HL-60 (cell line): ENCODE results near the gene TRIM9.

Experiments
- DNase-seq, 2 experiments: peaks; one replicate each; pipeline ENCODE4 v3.0.0-alpha.2; 2010 to 2020; ENCODE audit warnings: low read depth in 1 of 2, low spot score in 1 of 2
- H3K27ac ChIP-seq: fragments of 250-450 bp; sonication (Bioruptor Pico); replicated peaks from 2 replicates; pipeline ENCODE4 v1.5.1; 2020; ENCODE audit warnings: mild to moderate bottlenecking, moderate library complexity
- H3K27me3 ChIP-seq: fragments of 250-450 bp; sonication (Bioruptor Pico); 2 replicates; pipeline ENCODE4 v1.5.1; 2021; ENCODE audit warnings: mild to moderate bottlenecking, moderate library complexity; ENCODE audit not compliant: insufficient read depth, poor library complexity, severe bottlenecking
- H3K4me3 ChIP-seq: replicated peaks from 2 replicates; pipeline ENCODE4 v1.5.1; 2011; ENCODE audit warnings: mild to moderate bottlenecking, control low read depth, low read length; ENCODE audit not compliant: insufficient read depth
- GABPA ChIP-seq: IDR thresholded peaks from 2 replicates; pipeline ENCODE4 v1.6.1; 2012; ENCODE audit warnings: low read depth
- POLR2AphosphoS5 ChIP-seq: IDR thresholded peaks from 2 replicates; pipeline ENCODE4 v1.6.1; 2012; ENCODE audit warnings: low read depth
- REST ChIP-seq: IDR thresholded peaks from 2 replicates; pipeline ENCODE4 v1.6.1; 2012; ENCODE audit warnings: low read depth; ENCODE audit not compliant: insufficient replicate concordance
- SPI1 ChIP-seq: IDR thresholded peaks from 2 replicates; pipeline ENCODE4 v1.6.1; 2012; ENCODE audit warnings: low read depth, mild to moderate bottlenecking, borderline replicate concordance
- TF ChIP-seq, protein P1 (sequence below): IDR thresholded peaks from one replicate; pipeline ENCODE4 v1.5.1; 2011; ENCODE audit warnings: low read length, control low read depth, inconsistent platforms; ENCODE audit not compliant: insufficient read depth

Gene TRIM9

DNA sequence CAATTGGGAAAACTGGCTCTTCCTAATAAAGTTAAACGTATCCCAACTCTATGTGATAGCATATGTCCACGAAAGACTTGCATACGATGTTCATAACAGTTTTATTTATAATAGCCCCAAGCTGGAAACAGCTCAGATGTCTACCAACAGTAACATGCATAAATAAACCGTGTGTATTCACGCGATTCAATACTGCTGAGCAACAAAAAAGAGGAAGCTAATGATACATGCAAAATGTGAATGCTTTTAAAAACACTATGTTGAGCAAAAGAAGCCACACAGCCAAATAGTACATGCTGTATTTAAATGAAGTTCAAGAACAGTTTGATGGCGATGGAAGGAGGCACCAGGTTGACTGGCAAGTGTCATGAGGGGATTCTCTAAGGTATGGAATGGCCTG is 55.7 kb downstream of the TRIM9 start:
- TF ChIP-seq SPI1, result peak; percentile 11; the same call in 1 of the 2 replicates
- no peak for TF ChIP-seq GABPA

DNA sequence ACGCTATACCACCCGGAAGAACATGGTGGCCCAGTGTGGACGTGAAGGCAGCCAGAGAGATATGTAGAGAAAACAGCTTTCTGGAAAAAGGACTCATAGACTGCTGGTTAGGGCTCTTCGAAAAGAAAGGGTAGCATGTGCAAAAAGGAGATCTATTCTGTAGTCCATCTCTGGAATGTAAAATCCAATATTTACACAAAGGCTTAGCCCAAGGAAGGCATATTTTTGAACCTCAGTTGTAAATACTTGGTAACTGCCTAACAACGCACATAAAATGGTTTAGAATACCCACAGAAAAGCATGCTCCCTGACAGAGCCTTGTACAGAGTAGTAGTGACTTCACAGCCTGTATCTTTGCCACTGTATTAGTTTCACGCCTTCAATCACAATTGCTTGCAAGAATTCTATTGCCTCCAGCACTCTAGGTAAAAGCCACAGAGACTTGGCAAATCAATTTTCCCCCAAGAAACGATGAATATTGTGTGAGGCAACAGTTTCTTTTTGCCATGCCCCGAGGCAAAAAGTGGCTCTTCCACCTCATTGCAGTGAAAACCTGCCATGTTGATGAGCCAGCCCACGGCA is 59.2 kb downstream of the TRIM9 start:
- Histone ChIP-seq H3K27me3 (no peaks in the 10 kb centered on the region), H3K4me3 (no peak overlapping the region), H3K27ac (no peak overlapping the region)
- DNase-seq, result no peak
- TF ChIP-seq POLR2AphosphoS5 (no peak), SPI1 (no peak), GABPA (no peak), REST (no peak)
- TF ChIP-seq, protein P1, sequence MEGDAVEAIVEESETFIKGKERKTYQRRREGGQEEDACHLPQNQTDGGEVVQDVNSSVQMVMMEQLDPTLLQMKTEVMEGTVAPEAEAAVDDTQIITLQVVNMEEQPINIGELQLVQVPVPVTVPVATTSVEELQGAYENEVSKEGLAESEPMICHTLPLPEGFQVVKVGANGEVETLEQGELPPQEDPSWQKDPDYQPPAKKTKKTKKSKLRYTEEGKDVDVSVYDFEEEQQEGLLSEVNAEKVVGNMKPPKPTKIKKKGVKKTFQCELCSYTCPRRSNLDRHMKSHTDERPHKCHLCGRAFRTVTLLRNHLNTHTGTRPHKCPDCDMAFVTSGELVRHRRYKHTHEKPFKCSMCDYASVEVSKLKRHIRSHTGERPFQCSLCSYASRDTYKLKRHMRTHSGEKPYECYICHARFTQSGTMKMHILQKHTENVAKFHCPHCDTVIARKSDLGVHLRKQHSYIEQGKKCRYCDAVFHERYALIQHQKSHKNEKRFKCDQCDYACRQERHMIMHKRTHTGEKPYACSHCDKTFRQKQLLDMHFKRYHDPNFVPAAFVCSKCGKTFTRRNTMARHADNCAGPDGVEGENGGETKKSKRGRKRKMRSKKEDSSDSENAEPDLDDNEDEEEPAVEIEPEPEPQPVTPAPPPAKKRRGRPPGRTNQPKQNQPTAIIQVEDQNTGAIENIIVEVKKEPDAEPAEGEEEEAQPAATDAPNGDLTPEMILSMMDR, result no peak

More for the DNA sequence above, 55.7 kb downstream of the TRIM9 start:
- Histone ChIP-seq H3K27ac (no peak overlapping the region), H3K4me3 (no peak overlapping the region), H3K27me3 (no peaks in the 10 kb centered on the region)
- DNase-seq, result peak in 1 of 2 experiments; percentile 15

GRCh38 chr14:51028851-51029754 is 65.8 kb downstream of the TRIM9 start:
- no peak for TF ChIP-seq GABPA
- no peak for TF ChIP-seq SPI1
- no peak for TF ChIP-seq REST
- TF ChIP-seq, protein P1, result no peak
- TF ChIP-seq POLR2AphosphoS5, result no peak
- DNase-seq, result no peak
- H3K27ac ChIP-seq, result no peak overlapping the region
- no peaks in the 10 kb centered on the region for H3K27me3 ChIP-seq
- no peak overlapping the region for H3K4me3 ChIP-seq

DNA sequence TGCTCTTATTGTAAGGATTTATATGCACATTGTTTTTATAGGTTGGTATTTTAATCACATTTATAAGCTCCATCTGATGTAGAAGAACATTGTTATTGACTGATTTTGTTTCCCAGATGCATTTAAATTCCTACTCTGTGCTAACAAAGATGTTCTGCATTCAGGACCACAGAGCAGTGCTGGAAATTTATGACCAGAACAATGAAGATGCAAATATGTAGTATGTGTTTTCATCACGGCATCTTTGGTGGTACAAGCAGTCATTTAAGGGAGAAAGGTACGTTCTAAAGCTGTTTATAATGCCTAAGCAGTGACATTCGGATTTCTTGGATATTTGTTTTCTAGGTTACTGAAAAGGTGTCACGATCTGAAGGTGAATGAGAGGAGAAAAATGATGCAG is 66.5 kb downstream of the TRIM9 start:
- no peak for TF ChIP-seq SPI1
- TF ChIP-seq, protein P1, result no peak
- no peak for TF ChIP-seq GABPA
- TF ChIP-seq POLR2AphosphoS5, result no peak
- TF ChIP-seq REST, result no peak
- no peaks in the 10 kb centered on the region for H3K27me3 ChIP-seq
- no peak for DNase-seq
- H3K27ac ChIP-seq, result no peak overlapping the region
- no peak overlapping the region for H3K4me3 ChIP-seq
